IMR-90 (cell line): ENCODE results near the gene PLA2G4B.

ENCODE experiments used
- CHD1 ChIP-seq: IDR thresholded peaks from 2 replicates; pipeline ENCODE4 v1.6.1; 2012; ENCODE audit warnings: low read depth, low read length, improper control_type of control experiment
- POLR2A ChIP-seq: IDR thresholded peaks from 2 replicates; pipeline ENCODE4 v1.6.1; 2012; ENCODE audit warnings: mild to moderate bottlenecking, low read depth, low read length
- RAD21 ChIP-seq: IDR thresholded peaks from 2 replicates; pipeline ENCODE4 v1.6.1; 2012; ENCODE audit warnings: low read length, improper control_type of control experiment
- TF ChIP-seq, protein P1 (sequence below): conservative IDR thresholded peaks from 2 replicates; pipeline ENCODE4 v1.5.1; 2012; ENCODE audit warnings: mild to moderate bottlenecking, low read depth, low read length, improper control_type of control experiment

DNA sequence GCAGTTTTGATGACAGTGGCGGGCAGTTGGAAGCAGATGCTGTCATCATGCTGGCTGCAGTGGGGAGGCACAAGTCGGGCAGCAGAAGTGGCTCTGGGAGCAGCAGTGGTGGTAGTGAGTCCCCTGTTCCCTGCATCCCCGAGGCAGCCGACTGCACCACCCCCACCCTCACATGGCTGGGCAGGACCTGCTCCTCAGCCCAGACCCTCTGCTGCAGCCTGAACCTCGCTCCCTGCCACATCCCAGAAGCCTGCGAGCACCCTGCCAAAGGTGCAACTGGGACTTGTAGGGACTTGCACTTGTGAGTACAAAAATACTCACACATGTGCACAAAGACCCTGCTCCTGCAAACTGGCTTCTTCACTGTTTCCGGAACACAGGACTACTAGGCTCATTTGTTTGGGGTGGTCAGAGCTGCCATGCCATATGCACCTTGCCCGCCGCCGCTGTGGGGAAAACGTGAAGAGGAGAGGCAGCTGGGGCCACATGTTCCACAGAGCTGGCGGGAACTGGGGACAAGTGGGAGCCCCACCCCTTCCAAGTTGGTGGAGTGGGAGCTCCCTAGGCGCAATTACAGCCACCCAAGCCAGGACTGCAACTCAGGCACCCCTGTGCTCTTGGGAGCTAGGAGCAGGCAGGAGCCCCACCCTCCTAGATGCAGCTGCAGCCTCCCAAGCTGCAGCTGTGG is 8.5 kb upstream of the PLA2G4B start:
- TF ChIP-seq POLR2A (no peak), RAD21 (no peak), CHD1 (no peak)
- TF ChIP-seq, protein P1, sequence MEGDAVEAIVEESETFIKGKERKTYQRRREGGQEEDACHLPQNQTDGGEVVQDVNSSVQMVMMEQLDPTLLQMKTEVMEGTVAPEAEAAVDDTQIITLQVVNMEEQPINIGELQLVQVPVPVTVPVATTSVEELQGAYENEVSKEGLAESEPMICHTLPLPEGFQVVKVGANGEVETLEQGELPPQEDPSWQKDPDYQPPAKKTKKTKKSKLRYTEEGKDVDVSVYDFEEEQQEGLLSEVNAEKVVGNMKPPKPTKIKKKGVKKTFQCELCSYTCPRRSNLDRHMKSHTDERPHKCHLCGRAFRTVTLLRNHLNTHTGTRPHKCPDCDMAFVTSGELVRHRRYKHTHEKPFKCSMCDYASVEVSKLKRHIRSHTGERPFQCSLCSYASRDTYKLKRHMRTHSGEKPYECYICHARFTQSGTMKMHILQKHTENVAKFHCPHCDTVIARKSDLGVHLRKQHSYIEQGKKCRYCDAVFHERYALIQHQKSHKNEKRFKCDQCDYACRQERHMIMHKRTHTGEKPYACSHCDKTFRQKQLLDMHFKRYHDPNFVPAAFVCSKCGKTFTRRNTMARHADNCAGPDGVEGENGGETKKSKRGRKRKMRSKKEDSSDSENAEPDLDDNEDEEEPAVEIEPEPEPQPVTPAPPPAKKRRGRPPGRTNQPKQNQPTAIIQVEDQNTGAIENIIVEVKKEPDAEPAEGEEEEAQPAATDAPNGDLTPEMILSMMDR, result no peak
